GM19468 (cell line): Measurements from ENCODE around the gene OSBPL8.

Experiments
- ATAC-seq: cut with Tn5 transposase; IDR thresholded peaks from one replicate; pipeline ENCODE4 v1.9.1; 2021; ENCODE audit warnings: mild to moderate bottlenecking, moderate library complexity, moderate number of reproducible peaks; ENCODE audit not compliant: unreplicated experiment; ENCODE audit errors: extremely low read depth

OSBPL8 gene

GRCh38 chr12:76556368-76556767, 3.2 kb downstream of the OSBPL8 start:
- no peak for ATAC-seq

DNA sequence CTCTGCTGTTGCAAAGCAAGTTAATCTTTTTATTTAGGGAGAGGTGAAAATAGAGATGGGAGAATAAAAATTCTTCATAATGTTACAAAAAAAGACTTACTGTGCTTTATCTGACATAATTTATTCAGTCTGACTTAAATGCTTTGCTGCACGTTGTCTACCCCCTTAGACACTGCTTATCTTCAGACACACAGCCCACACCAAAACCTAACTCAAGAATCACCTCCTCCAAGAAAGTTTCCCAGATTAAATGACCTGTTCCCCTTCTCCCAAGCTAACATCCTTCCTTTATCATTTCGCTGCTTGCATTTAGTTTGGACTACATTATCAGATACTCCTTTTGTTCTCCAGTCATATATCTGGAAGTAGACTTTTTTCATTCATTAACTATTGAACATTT, 3.8 kb downstream of the OSBPL8 start:
- ATAC-seq = no peak

GRCh38 chr12:76555231-76555767, 4.3 kb downstream of the OSBPL8 start:
- no peak for ATAC-seq

DNA sequence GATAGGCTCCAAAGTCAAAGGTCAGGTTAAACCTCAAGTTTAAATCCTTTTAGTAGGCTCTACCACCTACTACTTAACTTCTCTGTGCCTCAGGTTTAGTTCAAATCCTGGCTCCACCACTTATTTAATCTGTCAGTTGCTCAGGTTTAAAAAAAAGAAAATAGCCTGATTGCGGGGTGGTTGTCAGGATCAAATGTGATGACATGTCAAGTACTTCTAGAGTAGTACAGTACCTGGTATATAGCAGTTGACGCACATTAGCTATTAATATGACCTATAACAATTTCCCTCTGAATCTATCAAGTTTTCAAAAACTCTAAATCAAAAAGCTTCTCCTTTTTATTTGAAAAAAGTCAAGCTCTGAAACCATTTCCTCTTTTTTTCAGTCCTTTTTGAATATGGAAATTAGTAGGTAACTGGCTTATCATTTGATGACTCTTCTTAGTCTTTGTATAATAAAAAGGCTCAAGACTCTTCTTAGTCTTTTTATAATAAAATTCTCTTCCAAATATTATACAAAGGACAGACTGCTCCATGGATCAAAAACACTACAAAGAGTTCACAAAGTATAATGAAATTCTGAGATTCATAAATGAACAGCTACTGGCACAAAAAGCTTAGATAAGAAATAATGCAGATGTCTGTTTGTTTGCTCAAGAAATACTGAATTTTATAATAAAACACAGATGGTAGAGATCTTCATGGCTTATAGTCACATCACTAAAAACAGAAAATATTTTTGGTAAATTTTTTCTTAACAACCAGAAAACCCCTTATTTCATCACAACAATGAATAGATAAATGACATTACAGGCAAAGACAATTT, 5.0 kb downstream of the OSBPL8 start:
- ATAC-seq = no peak

DNA sequence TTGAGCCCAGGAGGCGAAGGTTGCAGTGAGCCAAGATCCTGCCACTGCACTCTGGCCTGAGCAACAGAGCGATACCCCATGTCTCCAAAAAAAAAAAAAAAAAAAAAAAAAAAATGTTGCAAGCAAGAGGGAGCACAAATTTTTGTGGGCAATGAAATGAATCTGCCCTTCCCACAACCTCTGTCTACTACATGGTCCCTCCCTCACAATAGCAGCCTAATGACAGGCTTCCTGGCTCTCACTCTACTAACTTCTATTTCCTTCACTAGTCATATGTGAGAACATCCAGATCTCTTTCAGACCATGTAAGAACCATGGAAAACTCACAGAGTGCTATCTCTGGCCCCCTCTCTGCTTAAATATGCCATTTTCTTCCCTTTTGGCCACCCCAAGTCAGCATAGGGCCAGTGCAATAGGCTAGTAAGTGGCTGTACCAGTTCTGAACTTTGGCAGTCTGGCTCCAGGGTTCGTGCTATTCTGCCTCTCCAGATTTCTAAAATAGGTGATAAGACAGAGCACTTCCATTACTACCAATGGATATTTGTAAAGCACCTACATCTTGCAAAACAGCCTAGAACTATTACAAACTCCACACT, 7.1 kb downstream of the OSBPL8 start:
- ATAC-seq = no peak

GRCh38 chr12:76551482-76551888, 8.1 kb downstream of the OSBPL8 start:
- ATAC-seq = peak; percentile 29

DNA sequence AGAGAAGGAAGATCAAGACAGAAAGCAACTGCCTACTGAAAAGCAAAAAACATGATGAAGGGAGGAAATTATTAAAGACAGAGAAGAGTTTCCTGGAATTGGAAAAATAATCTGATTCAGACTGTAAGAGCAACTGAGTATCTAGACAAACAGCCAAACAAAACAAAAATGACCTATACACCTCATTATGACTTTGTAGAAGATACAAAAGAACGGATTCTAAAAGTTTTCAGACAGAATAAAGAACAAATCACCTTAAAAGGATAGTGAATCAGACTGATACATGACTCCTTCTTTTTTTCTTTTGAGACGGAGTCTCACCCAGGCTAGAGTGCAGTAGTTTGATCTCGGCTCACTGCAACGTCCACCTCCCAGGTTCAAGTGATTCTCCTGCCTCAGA, 10.4 kb downstream of the OSBPL8 start:
- no peak for ATAC-seq

- no peak for ATAC-seq
Measured at GRCh38 chr12:76548222-76548837, 11.2 kb downstream of the OSBPL8 start.

- no peak for ATAC-seq
Measured at GRCh38 chr12:76547526-76547925, 12.0 kb downstream of the OSBPL8 start.

GRCh38 chr12:76546889-76547288, 12.7 kb downstream of the OSBPL8 start:
- no peak for ATAC-seq

DNA sequence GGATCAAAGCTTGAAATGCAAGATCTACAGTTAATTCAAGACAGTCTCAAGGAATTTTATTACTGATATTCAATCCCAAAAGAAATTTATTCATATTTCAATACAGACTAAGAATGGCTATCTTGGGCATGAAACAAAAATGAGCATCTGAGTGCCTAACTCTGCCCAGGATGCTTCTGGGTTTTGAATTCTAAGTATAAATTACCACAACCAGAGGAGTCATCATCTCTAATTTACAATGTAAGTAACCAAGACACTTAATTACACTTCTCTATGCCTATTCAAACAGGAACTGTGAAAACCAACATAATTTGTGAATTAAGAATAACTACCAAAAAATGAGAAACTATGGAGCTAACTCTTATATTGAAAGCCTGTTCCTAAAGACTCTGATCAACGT, 14.1 kb downstream of the OSBPL8 start:
- no peak for ATAC-seq

- no peak for ATAC-seq
Measured at GRCh38 chr12:76544601-76545261, 14.8 kb downstream of the OSBPL8 start.

- no peak for ATAC-seq
Measured at GRCh38 chr12:76543813-76544347, 15.7 kb downstream of the OSBPL8 start.

GRCh38 chr12:76542908-76543307, 16.7 kb downstream of the OSBPL8 start:
- ATAC-seq = no peak

DNA sequence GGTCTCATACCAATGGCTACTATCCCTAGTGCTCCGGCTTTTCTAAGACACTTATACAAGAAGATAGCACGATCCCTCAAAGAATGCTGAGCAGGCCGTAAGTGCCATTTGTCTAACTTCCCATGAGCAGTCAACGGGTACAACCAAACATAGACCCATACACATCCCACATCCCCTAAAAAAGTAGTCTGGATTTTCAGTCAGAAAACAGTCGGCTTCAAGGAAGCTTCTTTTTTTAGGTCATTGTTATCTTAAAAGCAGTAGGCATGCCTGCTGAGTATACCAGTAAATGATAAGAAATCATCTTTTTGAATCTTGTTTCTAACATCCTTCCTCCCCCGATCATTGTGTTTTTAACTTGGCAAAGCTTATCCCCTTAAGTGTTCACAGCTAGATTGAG, 19.8 kb downstream of the OSBPL8 start:
- no peak for ATAC-seq

- ATAC-seq = no peak
Measured at GRCh38 chr12:76537923-76538322, 21.6 kb downstream of the OSBPL8 start.

DNA sequence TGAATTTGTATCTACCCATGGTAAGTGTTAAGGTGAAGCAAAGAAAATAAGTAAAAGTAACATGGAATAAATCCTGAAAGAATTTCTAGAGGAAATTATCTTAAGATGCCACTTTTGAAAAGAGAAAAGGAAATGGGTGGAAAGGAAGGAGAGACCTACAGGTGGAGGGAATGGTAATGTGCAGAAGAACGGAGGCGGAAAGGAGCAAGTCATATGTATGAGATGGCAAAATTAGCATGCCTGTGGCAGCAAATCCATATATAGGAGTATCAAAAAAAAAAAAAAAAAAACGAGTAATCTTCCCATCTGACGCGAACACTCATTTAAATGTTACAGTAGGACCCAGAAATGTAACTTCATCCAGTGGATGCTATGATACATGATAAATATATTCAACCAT, 23.0 kb downstream of the OSBPL8 start:
- no peak for ATAC-seq

DNA sequence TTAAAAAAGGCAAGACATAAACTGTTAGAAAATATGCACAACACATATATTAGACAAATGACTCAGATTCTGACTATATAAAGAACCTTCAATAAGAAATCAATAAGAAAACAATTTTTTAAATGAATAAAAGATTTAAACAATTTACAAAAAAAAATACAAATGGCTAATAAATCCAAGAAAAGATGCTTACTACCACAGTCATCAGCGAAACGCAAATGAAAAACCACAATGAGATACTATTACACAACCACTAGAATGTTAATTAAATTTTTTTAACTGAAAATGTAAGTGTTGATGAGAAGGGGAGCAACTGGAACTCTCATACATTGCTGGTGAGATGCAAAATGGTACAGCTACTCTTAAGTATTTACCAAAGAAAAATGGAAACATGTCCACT, 24.4 kb downstream of the OSBPL8 start:
- ATAC-seq = no peak

DNA sequence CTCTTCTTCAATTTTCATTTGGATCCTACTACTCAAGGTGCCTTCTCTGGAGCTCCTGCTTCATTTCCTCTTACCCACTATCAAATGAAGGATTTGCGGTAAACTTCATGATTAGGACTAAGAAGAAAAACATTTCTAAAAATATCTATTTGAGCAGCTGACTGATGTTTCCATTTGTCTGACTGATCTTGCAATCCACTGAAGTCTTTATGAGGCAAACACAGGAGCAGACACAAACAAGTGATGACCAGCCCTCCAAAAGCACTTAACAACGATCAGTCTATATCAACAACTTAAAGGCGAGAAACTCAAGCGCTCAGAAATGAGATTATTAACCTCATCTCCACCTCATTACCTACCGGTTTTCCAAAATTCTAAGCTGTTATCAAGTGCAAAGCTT, 26.2 kb downstream of the OSBPL8 start:
- ATAC-seq = no peak

DNA sequence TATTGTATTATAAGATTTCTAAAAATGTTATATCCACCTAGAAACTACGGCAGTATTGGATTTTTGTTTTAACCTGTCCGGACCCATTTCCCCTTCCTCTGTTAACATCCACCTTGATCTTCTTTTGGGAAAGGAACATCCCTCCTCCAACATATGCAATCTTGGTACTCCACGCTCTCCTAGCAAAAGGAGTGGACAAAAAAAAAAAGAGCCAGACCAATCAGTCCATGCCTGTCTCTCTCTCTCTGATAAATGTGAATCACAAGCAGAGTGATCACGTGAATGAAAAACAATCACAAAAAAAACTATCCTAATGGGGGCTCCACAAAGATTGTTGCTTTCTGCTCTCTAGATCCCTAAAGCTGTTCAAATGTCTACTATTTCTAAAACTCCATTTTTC, 27.1 kb downstream of the OSBPL8 start:
- no peak for ATAC-seq
